Measurements from ENCODE around the gene CADM1.

CADM1 gene

DNA sequence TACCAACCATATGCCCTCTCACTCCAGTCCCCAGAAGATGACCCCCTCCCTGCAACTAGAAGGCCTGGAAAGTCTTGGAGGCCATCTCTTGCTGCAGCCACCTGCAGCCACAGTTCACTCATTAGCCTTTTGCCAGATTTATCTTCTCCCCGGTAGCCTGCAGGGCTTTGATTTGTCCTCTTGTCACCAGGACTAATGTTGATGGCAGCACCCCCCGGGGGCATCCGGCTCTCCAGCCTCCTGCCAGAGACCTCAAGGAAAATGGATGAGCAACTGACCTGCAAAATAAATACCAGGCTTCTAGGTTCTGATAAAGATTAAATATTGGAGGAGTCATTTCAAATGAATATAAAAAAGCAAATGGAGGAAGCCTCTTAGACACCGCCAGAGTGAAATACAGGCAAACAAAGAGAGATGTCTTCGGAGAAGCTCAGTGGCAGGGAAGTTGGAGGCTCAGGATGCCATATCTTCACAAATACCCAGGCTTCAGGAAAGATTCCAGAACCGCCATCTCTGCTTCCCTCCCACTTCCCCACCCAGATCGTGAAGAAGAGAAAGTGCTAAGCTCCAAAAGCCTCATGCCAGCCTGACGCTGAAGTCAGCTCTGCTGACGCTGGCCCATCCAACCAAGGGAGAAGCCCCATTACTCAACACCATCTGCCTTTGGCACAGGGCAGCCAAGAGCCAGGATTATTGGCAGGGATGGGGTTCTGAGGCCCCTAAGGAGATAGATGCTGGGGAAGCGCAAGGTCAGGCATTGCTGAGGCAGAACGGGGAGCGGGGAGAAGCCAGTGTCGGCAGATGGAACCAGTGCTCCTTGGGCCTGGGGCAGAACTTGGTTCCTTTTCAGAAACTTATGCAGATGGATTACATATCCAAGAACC lies 362.7 kb downstream of the CADM1 start:
- no peak overlapping the region for H3K4me3 ChIP-seq (ENCODE audit: insufficient read depth, low read depth, low read length)
- H3K27me3 ChIP-seq (ENCODE audit: control insufficient read depth, insufficient read depth, low read length, poor library complexity, severe bottlenecking): no peaks in the 10 kb centered on the region
- no peaks in the 10 kb centered on the region for H3K36me3 ChIP-seq (ENCODE audit: control insufficient read depth, insufficient read depth, low read length)
- H3K9me3 ChIP-seq (ENCODE audit: control insufficient read depth, low read length): no peaks in the 10 kb centered on the region
- H3K27ac ChIP-seq (ENCODE audit: insufficient read depth, low read depth, low read length, poor library complexity, severe bottlenecking): no peak overlapping the region
- WGBS, 2 experiments: 92 to 94% methylated on average over 13 of the region's 13 CpGs
- peaks cover 8% of the 10 kb centered on the region for H3K4me1 ChIP-seq (ENCODE audit: control insufficient read depth, insufficient read depth, low read length)

DNA sequence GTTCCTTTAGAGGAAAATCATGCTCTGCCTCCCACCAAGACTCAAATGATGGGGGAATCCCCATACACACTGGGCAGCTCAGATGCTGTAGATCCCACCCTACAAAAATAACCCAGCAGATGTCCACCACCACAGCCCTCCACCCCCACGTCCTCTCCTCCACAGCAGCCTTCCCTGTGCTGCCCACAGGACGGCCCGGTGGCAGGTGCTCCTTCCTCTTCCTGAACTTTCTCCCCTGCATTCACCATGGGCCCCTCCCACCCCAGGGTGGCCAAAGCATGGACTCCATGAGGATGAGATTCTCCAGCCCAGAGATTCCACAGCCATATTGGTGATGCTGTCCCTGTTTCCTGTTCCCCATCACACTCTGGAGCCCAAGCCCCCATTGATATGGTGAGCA lies 368.3 kb downstream of the CADM1 start:
- Histone ChIP-seq H3K36me3 (ENCODE audit: control insufficient read depth, insufficient read depth, low read length) (no peaks in the 10 kb centered on the region), H3K9me3 (ENCODE audit: control insufficient read depth, low read length) (no peaks in the 10 kb centered on the region), H3K27ac (ENCODE audit: insufficient read depth, low read depth, low read length, poor library complexity, severe bottlenecking) (no peak overlapping the region), H3K27me3 (ENCODE audit: control insufficient read depth, insufficient read depth, low read length, poor library complexity, severe bottlenecking) (no peaks in the 10 kb centered on the region), H3K4me1 (ENCODE audit: control insufficient read depth, insufficient read depth, low read length) (no peaks in the 10 kb centered on the region), H3K4me3 (ENCODE audit: insufficient read depth, low read depth, low read length) (no peak overlapping the region)
- 95 to 97% methylated on average over 3 of the region's 3 CpGs for WGBS, 2 experiments

DNA sequence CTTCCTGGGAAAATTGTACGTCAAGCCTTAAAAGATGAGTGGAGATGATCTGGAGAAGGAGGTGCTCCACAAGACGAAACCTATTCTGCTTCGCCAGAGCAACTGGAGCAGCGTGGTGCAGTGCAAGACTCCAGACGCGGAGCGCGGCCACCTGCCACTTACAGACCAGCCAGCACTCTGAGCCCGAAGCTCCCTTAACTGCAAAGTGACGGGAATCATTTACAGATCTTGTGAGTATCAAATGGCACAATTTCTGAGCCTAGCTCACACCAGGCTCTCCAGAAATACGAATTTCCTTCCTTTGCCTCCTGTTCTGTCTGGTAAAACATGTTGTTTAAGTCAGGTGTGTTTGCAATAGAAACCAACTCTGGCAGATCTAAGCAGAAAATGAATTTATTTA lies 369.3 kb downstream of the CADM1 start:
- no peaks in the 10 kb centered on the region for H3K36me3 ChIP-seq (ENCODE audit: control insufficient read depth, insufficient read depth, low read length)
- H3K27me3 ChIP-seq (ENCODE audit: control insufficient read depth, insufficient read depth, low read length, poor library complexity, severe bottlenecking): no peaks in the 10 kb centered on the region
- WGBS, 2 experiments: 94% methylated on average over 11 of the region's 11 CpGs

DNA sequence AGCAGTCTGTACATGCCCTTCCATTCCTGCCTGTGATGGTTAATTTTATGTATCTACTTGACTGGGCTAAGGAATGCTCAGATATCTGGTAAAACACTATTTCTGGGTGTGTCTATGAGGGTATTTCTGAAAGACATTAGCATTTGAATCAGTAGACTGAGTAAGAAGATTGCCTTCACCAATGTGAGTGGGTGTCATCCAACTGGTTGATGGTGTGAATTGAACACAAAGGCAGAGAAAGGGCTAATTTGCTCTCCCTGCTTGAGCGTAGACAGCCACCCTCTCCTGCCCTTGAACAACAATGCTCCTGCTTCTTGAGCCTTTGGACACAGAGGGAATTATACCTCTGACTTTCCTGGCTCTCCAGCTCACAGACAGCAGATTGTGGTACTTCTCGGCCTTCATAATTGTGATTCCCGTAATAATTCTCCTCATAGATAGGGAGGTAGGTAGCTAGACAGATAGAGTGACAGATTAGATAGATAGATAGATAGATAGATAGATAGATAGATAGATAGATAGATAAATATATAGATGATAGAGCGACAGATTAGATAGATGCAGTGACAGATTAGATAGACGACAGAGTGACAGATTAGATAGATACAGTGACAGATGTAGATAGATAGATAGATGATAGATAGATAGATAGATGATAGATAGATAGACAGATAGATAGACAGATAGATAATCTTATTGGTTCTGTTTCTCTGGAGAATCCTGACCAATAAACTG lies 370.6 kb downstream of the CADM1 start:
- peaks cover 6% of the 10 kb centered on the region for H3K4me1 ChIP-seq (ENCODE audit: control insufficient read depth, insufficient read depth, low read length)
- H3K27ac ChIP-seq (ENCODE audit: insufficient read depth, low read depth, low read length, poor library complexity, severe bottlenecking): no peak overlapping the region
- no peak overlapping the region for H3K4me3 ChIP-seq (ENCODE audit: insufficient read depth, low read depth, low read length)
- H3K9me3 ChIP-seq (ENCODE audit: control insufficient read depth, low read length): no peaks in the 10 kb centered on the region
- no peaks in the 10 kb centered on the region for H3K36me3 ChIP-seq (ENCODE audit: control insufficient read depth, insufficient read depth, low read length)
- H3K27me3 ChIP-seq (ENCODE audit: control insufficient read depth, insufficient read depth, low read length, poor library complexity, severe bottlenecking): no peaks in the 10 kb centered on the region
- 93 to 94% methylated on average over 5 of the region's 5 CpGs for WGBS, 2 experiments

More for the DNA sequence above, 369.3 kb downstream of the CADM1 start:
- Histone ChIP-seq H3K27ac (ENCODE audit: insufficient read depth, low read depth, low read length, poor library complexity, severe bottlenecking) (no peak overlapping the region), H3K4me1 (ENCODE audit: control insufficient read depth, insufficient read depth, low read length) (peaks cover 3% of the 10 kb centered on the region), H3K9me3 (ENCODE audit: control insufficient read depth, low read length) (no peaks in the 10 kb centered on the region), H3K4me3 (ENCODE audit: insufficient read depth, low read depth, low read length) (no peak overlapping the region)

DNA sequence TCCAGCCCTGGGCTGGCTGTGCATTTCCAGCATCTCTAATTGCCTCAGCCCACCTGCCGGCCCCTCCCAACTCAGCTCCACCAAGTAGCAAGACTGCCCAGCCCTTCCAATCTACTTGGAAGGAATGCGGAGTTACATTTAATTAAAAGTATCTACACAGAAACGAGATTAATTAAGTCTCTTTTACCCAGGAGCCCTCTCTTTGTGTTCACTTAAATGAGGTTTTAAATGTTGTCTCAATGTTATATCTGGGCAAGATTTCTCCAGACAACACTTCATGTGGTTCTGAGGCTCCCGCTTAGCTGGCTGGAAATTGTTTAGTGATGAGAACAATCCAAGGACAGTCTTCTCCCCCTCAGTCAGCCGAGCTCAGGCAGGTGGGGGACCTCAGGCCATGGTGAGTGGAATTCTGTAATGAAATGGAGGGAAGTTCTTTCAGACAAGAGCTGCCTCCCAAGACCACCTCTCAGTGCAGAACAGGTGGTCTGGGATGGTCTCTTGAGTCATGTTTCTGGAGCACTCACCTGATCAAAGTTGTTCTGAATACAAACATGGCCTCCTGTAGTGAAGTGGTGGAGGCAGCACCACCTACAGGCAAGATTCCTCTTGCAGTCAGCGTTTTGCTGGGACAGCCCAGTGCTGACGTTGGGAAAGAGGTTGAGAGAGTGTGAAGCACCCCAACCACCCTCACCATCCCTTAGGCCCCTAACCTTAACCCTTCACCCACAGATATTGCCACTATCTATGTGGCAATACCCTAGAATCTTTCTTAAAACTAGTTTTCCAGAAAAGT lies 371.6 kb downstream of the CADM1 start:
- H3K4me1 ChIP-seq (ENCODE audit: control insufficient read depth, insufficient read depth, low read length): peaks cover 6% of the 10 kb centered on the region
- 83 to 86% methylated on average over 6 of the region's 7 CpGs for WGBS, 2 experiments

DNA sequence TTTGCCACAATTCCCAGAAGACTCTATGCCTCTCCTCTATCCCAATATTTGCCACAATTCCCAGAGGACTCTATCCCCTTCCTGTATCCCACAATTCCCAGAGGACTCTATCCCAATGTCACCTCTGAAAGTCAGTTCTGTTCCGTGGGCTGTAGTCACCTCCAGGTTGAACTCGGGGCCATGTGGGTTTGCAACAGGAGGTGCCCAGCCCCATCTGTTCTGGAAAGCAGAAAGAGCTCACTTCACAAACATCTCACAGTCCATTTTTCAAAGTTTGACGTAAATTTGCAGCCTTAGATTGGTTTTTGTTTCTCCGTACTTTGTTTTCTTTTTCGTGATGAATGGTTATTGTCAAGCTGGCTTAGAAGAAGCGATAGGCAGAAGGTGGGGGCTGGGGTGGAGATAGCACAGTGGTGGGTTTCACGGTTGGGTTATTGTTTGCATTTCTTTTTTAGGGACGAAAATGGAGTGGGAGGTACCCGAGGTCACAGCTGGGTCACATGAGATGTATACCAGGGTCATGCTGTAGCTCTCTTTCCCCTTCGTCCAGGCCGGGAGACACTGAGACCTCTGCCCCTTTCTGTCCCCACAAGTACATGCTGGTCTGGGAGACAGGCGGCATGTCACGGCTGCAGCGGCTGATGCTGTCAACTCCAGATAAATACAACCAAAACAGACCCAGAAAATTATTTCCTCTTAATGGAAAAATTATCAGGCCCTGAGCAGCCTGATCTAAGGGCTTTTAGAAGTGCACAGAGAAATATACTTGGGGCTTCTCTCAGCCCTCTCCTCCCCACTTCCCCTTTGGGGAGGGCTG lies 374.5 kb downstream of the CADM1 start:
- H3K27me3 ChIP-seq (ENCODE audit: control insufficient read depth, insufficient read depth, low read length, poor library complexity, severe bottlenecking): no peaks in the 10 kb centered on the region
- H3K27ac ChIP-seq (ENCODE audit: insufficient read depth, low read depth, low read length, poor library complexity, severe bottlenecking): no peak overlapping the region
- no peak overlapping the region for H3K4me3 ChIP-seq (ENCODE audit: insufficient read depth, low read depth, low read length)
- 76 to 79% methylated on average over 14 of the region's 14 CpGs for WGBS, 2 experiments
- H3K36me3 ChIP-seq (ENCODE audit: control insufficient read depth, insufficient read depth, low read length): no peaks in the 10 kb centered on the region
- peaks cover 6% of the 10 kb centered on the region for H3K4me1 ChIP-seq (ENCODE audit: control insufficient read depth, insufficient read depth, low read length)
- no peaks in the 10 kb centered on the region for H3K9me3 ChIP-seq (ENCODE audit: control insufficient read depth, low read length)

More for the DNA sequence above, 371.6 kb downstream of the CADM1 start:
- no peaks in the 10 kb centered on the region for H3K36me3 ChIP-seq (ENCODE audit: control insufficient read depth, insufficient read depth, low read length)
- no peaks in the 10 kb centered on the region for H3K27me3 ChIP-seq (ENCODE audit: control insufficient read depth, insufficient read depth, low read length, poor library complexity, severe bottlenecking)
- no peaks in the 10 kb centered on the region for H3K9me3 ChIP-seq (ENCODE audit: control insufficient read depth, low read length)
- no peak overlapping the region for H3K4me3 ChIP-seq (ENCODE audit: insufficient read depth, low read depth, low read length)
- H3K27ac ChIP-seq (ENCODE audit: insufficient read depth, low read depth, low read length, poor library complexity, severe bottlenecking): no peak overlapping the region

DNA sequence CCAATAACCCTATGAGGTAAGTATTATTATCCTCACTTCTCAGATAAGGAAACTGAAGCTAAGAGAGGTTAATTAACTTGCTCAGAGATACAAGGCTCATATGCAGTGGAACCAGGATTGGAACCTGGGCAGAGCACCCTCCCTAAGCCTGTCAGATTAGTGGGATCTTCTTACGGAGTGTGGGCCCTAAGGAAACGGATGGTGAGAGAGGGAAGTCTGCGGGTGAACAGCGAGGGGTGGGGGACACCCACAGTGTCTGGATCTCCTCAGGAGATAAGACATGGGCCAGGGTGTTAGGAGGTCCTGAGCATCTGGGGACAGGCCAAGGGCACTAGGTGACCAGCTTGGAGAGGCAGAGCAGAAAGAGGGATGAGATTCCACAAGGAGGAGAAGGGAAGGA lies 376.0 kb downstream of the CADM1 start:
- Histone ChIP-seq H3K36me3 (ENCODE audit: control insufficient read depth, insufficient read depth, low read length) (no peaks in the 10 kb centered on the region), H3K9me3 (ENCODE audit: control insufficient read depth, low read length) (no peaks in the 10 kb centered on the region), H3K4me1 (ENCODE audit: control insufficient read depth, insufficient read depth, low read length) (peaks cover 6% of the 10 kb centered on the region), H3K27ac (ENCODE audit: insufficient read depth, low read depth, low read length, poor library complexity, severe bottlenecking) (no peak overlapping the region), H3K27me3 (ENCODE audit: control insufficient read depth, insufficient read depth, low read length, poor library complexity, severe bottlenecking) (no peaks in the 10 kb centered on the region), H3K4me3 (ENCODE audit: insufficient read depth, low read depth, low read length) (no peak overlapping the region)
- WGBS, 2 experiments: 94 to 95% methylated on average over 4 of the region's 4 CpGs

DNA sequence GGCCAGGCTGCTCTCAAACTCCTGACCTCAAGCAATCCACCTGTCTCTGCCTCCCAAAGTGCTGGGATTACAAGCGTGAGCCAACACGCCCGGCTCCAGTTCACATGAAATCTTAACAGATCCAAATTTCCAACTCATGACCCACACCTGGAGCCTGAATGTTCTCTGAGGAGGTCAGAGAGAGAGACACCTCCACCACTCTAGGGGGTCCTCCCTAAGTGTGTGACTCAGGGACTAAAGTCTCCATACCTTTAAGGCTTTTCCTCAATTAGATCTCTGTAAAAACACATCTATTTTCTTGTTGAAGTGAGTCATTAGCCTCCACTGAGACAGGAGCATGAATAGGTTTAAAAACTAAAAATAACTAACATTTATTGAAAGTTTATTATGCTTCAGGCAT lies 376.4 kb downstream of the CADM1 start:
- H3K27ac ChIP-seq (ENCODE audit: insufficient read depth, low read depth, low read length, poor library complexity, severe bottlenecking): no peak overlapping the region
- H3K4me3 ChIP-seq (ENCODE audit: insufficient read depth, low read depth, low read length): no peak overlapping the region
- WGBS, 2 experiments: 91 to 96% methylated on average over 3 of the region's 3 CpGs
- no peaks in the 10 kb centered on the region for H3K9me3 ChIP-seq (ENCODE audit: control insufficient read depth, low read length)
- peaks cover 6% of the 10 kb centered on the region for H3K4me1 ChIP-seq (ENCODE audit: control insufficient read depth, insufficient read depth, low read length)
- no peaks in the 10 kb centered on the region for H3K27me3 ChIP-seq (ENCODE audit: control insufficient read depth, insufficient read depth, low read length, poor library complexity, severe bottlenecking)
- no peaks in the 10 kb centered on the region for H3K36me3 ChIP-seq (ENCODE audit: control insufficient read depth, insufficient read depth, low read length)

DNA sequence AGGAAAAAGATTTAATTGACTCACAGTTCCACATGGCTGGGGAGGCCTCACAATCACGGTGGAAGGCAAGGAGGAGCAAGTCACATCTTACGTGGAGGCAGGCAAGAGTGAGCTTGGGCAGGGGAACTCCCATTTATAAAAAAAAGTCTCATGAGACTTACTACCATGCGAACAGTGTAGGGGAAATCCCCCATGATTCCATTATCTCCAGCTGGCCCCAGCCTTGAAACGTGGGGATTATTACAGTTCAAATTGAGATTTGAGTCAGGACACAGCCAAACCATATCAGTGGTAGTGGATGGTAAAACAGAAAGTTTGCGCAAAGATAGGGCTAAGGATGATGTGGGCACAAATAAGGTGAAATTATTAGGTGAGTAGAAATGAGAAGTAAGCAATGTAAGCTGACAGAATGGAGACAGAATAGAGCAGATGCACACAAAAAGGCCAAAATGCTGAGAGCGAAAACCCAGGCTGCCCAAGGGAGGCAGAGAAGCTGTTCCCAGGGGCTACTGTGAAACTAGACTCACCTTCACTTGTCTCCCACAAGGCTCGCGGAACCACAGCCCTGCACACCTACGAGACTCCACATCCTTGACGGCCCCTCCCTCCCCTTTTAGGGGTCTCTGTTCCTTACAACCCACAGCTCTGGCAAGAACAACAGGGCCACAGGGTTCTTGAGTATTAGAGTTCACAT lies 377.6 kb downstream of the CADM1 start:
- Histone ChIP-seq H3K9me3 (ENCODE audit: control insufficient read depth, low read length) (no peaks in the 10 kb centered on the region), H3K27ac (ENCODE audit: insufficient read depth, low read depth, low read length, poor library complexity, severe bottlenecking) (no peak overlapping the region), H3K4me1 (ENCODE audit: control insufficient read depth, insufficient read depth, low read length) (peaks cover 6% of the 10 kb centered on the region), H3K27me3 (ENCODE audit: control insufficient read depth, insufficient read depth, low read length, poor library complexity, severe bottlenecking) (no peaks in the 10 kb centered on the region), H3K4me3 (ENCODE audit: insufficient read depth, low read depth, low read length) (no peak overlapping the region), H3K36me3 (ENCODE audit: control insufficient read depth, insufficient read depth, low read length) (no peaks in the 10 kb centered on the region)
- 82 to 86% methylated on average over 10 of the region's 10 CpGs for WGBS, 2 experiments
